ENCODE measurements around the gene SEPHS1.

The SEPHS1 gene

GRCh38 chr10:13356392-13356791, 8.3 kb upstream of the SEPHS1 start:
- TF ChIP-seq, protein P1, sequence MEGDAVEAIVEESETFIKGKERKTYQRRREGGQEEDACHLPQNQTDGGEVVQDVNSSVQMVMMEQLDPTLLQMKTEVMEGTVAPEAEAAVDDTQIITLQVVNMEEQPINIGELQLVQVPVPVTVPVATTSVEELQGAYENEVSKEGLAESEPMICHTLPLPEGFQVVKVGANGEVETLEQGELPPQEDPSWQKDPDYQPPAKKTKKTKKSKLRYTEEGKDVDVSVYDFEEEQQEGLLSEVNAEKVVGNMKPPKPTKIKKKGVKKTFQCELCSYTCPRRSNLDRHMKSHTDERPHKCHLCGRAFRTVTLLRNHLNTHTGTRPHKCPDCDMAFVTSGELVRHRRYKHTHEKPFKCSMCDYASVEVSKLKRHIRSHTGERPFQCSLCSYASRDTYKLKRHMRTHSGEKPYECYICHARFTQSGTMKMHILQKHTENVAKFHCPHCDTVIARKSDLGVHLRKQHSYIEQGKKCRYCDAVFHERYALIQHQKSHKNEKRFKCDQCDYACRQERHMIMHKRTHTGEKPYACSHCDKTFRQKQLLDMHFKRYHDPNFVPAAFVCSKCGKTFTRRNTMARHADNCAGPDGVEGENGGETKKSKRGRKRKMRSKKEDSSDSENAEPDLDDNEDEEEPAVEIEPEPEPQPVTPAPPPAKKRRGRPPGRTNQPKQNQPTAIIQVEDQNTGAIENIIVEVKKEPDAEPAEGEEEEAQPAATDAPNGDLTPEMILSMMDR (IDR thresholded peaks at IDR 0.05; ENCODE audit: extremely low read depth, missing control alignments) = no peak
- no peak for DNase-seq (ENCODE audit: low spot score)

DNA sequence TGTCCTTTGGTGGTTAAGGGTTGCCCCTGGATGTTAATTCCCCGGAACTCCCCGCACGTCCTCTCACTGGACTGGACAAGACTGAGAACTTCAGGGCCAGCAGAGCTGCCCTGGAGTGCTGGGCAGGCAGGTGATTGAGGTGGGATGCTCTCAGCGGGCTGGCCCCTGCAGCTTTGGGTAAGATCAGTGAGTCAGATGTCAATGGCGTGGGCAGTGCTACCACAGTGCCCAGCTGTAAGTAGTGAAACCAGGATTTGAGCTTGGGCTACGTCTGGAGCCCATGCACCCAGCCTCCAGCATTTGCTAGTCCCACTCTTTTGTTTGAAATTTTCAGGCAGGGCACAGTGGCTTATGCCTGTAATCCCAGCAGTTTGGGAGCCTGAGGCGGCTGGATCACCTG, 6.7 kb upstream of the SEPHS1 start:
- DNase-seq (ENCODE audit: low spot score) = no peak
- TF ChIP-seq, protein P1 (IDR thresholded peaks at IDR 0.05; ENCODE audit: extremely low read depth, missing control alignments) = no peak

GRCh38 chr10:13352519-13352918, 4.4 kb upstream of the SEPHS1 start:
- peak; percentile 75 for DNase-seq (ENCODE audit: low spot score)
- TF ChIP-seq, protein P1 (IDR thresholded peaks at IDR 0.05; ENCODE audit: extremely low read depth, missing control alignments) = peak; percentile 54

DNA sequence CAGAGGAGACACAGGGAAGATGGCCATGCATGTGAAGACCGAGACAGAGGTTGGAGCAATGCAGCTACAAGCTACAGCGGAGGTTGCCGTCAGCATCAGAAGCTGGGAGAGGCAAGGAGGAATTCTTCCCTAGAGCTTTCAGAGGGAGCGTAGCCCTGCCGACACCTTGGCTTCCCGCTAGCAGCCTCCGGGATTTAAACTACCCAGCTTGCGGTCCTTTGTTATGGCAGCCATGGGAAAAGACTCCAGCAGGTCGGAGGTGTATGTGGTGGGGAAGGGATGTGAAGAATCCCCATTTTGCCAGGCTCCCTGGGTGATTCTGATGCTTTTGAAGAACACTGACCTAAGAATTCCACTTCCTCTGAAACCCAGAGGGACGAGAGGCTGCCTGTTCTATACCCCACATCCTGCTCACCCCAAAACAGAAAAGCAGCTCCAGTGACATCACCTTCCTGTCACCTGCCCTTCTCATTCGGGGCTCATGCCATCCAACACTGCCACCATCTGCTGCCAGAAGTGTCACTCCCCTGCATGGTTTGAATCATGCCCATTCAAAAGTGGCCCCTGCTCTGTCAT, 3.3 kb upstream of the SEPHS1 start:
- DNase-seq (ENCODE audit: low spot score) = peak; percentile 32
- TF ChIP-seq, protein P1 (IDR thresholded peaks at IDR 0.05; ENCODE audit: extremely low read depth, missing control alignments) = no peak

GRCh38 chr10:13349463-13350274, 1.6 kb upstream of the SEPHS1 start:
- DNase-seq (ENCODE audit: low spot score) = no peak
- TF ChIP-seq, protein P1 (IDR thresholded peaks at IDR 0.05; ENCODE audit: extremely low read depth, missing control alignments) = no peak

DNA sequence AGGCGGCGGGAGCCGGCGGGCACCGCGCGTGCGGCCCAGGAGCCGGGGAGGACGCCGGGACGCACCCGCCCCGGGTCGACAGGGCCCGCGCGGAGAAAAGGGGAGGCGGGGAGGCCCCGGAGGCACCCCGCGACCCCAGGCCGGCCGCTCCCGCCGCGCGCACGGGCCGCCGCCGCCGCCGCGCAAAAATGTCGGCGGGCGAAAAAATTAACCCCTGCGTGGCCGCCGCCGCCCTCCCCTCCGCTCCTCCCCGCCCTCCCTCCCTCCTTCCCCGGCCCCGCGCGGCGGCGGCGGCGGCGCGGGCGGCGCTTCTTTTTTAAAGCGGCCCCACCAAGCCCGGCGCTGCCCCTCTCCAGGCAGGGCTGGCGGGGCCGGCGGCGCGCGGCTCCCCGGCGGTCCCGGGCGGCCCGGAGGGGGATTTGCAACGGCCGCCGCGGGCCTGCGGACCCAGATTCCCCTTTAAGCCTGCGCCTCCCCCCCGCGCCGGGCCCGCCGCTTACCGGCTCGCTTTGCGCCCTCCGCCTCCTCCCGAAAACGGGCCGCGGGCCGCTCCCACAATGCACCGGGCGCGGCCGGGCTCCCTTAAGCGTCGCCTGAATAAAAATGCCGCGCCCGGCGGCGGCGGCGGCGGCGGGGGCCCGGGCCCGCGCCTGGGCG, 465 bp downstream of the SEPHS1 start:
- peak; percentile 93 for DNase-seq (ENCODE audit: low spot score)
- TF ChIP-seq, protein P1 (IDR thresholded peaks at IDR 0.05; ENCODE audit: extremely low read depth, missing control alignments) = no peak

- TF ChIP-seq, protein P1 (IDR thresholded peaks at IDR 0.05; ENCODE audit: extremely low read depth, missing control alignments) = no peak
- no peak for DNase-seq (ENCODE audit: low spot score)
These were observed 1.0 kb downstream of the SEPHS1 start for GRCh38 chr10:13347043-13347499.

Data from GM20000 (cell line).